ENCODE results near the gene LTA4H.

DNA sequence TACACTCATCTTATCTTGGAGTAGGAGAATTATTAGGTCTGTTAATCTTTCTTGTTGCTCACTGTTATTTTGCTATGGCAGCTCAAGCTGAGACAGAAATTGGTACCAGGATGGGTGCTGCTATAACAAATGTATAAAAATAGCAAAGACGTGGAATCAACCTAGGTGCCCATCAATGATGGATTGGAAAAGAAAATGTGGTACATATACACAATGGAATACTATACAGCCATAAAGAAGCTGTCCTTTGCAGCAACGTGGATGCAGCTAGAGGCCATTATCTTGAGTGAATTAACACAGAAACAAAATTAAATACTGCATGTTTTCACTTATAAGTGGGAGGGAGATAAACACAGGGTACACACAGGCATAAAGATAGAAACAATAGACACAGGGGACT is 14.8 kb upstream of the LTA4H start:
- TF ChIP-seq, protein P1, sequence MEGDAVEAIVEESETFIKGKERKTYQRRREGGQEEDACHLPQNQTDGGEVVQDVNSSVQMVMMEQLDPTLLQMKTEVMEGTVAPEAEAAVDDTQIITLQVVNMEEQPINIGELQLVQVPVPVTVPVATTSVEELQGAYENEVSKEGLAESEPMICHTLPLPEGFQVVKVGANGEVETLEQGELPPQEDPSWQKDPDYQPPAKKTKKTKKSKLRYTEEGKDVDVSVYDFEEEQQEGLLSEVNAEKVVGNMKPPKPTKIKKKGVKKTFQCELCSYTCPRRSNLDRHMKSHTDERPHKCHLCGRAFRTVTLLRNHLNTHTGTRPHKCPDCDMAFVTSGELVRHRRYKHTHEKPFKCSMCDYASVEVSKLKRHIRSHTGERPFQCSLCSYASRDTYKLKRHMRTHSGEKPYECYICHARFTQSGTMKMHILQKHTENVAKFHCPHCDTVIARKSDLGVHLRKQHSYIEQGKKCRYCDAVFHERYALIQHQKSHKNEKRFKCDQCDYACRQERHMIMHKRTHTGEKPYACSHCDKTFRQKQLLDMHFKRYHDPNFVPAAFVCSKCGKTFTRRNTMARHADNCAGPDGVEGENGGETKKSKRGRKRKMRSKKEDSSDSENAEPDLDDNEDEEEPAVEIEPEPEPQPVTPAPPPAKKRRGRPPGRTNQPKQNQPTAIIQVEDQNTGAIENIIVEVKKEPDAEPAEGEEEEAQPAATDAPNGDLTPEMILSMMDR (optimal IDR thresholded peaks at IDR 0.05 in 1 of 3, IDR thresholded peaks at IDR 0.05 in 1 of 3, conservative IDR thresholded peaks at IDR 0.05 in 1 of 3; ENCODE audit: extremely low read depth in 1 of 3, insufficient read depth in 2 of 3, low read length in 3 of 3), result no peak
- TF ChIP-seq EZH2 (IDR thresholded peaks at IDR 0.05; ENCODE audit: low read length), result no peak
